Measurements from ENCODE around the gene HS1BP3. TPM values are rescaled to one million over a fixed set of nuclear protein-coding genes. Genes with fewer than 3 reads are reported as not detected.

The HS1BP3 gene
- total and polyA plus RNA-seq, 2 of the 13 experiments (the other 11 are each of a cell fraction or from before 2014, with no cell fraction given) = 15.2 to 22.0 TPM

DNA sequence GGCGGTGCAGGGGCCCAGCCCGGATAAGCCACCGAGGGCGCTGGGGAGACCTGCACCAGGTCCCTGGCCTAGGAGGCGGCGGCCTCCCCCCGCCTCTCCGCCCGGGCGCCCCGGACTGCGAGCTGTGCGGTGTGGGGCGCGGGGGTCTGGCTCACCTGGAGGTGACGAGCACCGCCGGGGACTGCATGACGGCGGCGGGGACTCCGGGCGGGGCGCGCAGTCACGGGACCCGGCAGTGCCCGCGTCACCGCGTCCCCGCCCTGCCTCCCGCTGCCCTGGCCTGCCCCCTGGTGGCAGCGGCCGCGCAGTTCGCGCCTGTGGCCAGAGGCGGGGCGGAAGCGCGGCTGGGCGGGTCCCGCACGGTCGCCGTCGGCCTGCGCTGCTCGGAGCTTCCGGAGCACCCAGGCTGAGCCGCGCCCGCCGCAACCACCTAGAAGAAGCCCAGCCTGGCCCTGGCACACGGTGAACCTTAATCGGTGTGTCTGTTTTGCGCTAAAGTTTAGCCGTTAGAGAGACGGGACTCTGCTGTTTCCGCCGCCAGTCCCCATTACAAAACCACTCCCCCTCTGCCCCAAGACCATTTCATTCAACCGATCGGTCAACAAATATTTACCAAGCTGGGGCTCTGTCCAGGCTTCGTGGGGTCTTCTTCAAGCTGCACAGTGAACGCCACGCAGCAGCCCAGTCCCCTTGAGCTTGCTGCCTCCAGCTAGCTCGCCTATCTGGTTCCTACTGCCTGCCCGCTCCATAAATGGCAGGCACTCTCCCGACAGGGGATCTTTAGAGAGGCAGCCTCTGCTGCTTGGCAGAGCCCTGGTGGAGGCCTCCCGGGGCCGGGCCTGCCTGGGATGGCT lies at the start of gene HS1BP3 (continued):
- TF ChIP-seq, protein P1, sequence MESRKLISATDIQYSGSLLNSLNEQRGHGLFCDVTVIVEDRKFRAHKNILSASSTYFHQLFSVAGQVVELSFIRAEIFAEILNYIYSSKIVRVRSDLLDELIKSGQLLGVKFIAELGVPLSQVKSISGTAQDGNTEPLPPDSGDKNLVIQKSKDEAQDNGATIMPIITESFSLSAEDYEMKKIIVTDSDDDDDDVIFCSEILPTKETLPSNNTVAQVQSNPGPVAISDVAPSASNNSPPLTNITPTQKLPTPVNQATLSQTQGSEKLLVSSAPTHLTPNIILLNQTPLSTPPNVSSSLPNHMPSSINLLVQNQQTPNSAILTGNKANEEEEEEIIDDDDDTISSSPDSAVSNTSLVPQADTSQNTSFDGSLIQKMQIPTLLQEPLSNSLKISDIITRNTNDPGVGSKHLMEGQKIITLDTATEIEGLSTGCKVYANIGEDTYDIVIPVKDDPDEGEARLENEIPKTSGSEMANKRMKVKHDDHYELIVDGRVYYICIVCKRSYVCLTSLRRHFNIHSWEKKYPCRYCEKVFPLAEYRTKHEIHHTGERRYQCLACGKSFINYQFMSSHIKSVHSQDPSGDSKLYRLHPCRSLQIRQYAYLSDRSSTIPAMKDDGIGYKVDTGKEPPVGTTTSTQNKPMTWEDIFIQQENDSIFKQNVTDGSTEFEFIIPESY (CRISPR knock-in tag; IDR thresholded peaks at IDR 0.05) = peak; percentile 19; the same call in 1 of the 2 replicates
- TF ChIP-seq PHF20 (CRISPR knock-in tag; IDR thresholded peaks at IDR 0.05) = peak; percentile 78
- peak; percentile 73; the same call in 1 of the 2 replicates for TF ChIP-seq NFKBIZ (CRISPR knock-in tag; IDR thresholded peaks at IDR 0.05)
- TF ChIP-seq, protein P2, sequence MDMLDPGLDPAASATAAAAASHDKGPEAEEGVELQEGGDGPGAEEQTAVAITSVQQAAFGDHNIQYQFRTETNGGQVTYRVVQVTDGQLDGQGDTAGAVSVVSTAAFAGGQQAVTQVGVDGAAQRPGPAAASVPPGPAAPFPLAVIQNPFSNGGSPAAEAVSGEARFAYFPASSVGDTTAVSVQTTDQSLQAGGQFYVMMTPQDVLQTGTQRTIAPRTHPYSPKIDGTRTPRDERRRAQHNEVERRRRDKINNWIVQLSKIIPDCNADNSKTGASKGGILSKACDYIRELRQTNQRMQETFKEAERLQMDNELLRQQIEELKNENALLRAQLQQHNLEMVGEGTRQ (IDR thresholded peaks at IDR 0.05; ENCODE audit: low read depth, low read length) = peak; percentile 52; the same call in 1 of the 2 replicates
- TF ChIP-seq, protein P2 (CRISPR knock-in tag; IDR thresholded peaks at IDR 0.05; ENCODE audit: borderline replicate concordance) = no peak; the same call in 1 of the 2 replicates
- TF ChIP-seq POLR2AphosphoS2 (IDR thresholded peaks at IDR 0.05; ENCODE audit: low read depth, low read length) = no peak
- TF ChIP-seq, protein P3, sequence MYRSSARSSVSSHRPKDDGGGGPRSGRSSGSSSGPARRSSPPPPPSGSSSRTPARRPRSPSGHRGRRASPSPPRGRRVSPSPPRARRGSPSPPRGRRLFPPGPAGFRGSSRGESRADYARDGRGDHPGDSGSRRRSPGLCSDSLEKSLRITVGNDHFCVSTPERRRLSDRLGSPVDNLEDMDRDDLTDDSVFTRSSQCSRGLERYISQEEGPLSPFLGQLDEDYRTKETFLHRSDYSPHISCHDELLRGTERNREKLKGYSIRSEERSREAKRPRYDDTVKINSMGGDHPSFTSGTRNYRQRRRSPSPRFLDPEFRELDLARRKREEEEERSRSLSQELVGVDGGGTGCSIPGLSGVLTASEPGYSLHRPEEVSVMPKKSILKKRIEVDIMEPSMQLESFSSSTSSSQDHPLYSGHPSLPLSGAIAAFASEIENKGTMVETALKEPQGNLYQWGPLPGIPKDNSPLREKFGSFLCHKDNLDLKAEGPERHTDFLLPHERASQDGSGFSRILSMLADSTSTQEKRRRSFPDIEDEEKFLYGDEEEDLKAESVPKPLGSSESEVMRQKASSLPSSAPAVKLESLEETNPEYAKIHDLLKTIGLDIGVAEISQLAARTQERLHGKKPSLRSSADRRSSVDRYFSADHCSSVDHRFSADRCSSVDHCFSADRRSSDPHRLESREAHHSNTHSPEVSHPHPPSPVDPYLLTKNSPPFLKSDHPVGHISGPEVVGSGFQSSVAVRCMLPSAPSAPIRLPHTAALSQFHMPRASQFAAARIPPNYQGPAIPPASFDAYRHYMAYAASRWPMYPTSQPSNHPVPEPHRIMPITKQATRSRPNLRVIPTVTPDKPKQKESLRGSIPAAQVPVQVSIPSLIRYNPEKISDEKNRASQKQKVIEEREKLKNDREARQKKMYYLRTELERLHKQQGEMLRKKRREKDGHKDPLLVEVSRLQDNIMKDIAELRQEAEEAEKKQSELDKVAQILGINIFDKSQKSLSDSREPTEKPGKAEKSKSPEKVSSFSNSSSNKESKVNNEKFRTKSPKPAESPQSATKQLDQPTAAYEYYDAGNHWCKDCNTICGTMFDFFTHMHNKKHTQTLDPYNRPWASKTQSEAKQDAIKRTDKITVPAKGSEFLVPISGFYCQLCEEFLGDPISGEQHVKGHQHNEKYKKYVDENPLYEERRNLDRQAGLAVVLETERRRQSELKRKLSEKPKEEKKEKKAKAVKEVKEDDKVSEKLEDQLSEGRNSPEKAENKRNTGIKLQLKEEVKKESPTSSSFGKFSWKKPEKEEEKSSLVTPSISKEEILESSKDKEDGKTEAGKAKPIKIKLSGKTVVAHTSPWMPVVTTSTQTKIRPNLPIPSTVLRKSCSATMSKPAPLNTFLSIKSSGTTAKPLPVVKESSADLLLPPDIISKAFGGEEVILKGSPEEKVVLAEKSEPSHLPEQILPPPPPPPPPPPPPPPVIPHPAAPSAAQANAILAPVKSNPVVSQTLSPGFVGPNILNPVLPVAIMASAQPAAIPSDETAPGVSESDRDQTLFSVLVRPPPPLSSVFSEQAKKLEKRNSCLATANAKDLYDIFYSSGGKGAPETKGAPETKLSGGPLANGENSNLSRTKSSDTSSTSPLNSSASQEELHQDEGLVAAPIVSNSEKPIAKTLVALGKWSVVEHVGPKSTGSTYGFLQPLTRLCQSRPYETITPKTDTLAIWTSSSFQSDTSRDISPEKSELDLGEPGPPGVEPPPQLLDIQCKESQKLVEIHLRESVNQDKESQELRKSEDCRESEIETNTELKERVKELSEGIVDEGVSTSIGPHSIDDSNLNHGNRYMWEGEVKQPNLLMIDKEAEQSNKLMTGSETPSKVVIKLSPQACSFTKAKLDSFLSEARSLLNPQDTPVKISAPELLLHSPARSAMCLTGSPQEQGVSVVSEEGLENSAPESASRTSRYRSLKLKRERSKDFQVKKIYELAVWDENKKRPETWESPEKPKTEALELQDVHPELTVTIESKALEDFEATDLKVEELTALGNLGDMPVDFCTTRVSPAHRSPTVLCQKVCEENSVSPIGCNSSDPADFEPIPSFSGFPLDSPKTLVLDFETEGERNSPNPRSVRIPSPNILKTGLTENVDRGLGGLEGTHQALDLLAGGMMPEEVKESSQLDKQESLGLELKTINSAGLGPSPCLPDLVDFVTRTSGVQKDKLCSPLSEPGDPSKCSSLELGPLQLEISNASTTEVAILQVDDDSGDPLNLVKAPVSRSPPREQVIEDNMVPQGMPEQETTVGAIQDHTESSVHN (CRISPR knock-in tag; IDR thresholded peaks at IDR 0.05) = no peak
- peak; percentile 71; the same call in 1 of the 2 replicates for TF ChIP-seq ZNF557 (CRISPR knock-in tag; IDR thresholded peaks at IDR 0.05)
- no peak for TF ChIP-seq RAD51 (IDR thresholded peaks at IDR 0.05; ENCODE audit: borderline replicate concordance)
- TF ChIP-seq SMARCC2 (IDR thresholded peaks at IDR 0.05) = no peak
- TF ChIP-seq SNRNP70 (IDR thresholded peaks at IDR 0.05; ENCODE audit: low read depth, low read length) = no peak
- no peak; the same call in 1 of the 2 replicates for TF ChIP-seq GATAD1 (CRISPR knock-in tag; IDR thresholded peaks at IDR 0.05)
- no peak for TF ChIP-seq ZNF709 (CRISPR knock-in tag; IDR thresholded peaks at IDR 0.05)
- TF ChIP-seq ZNF335 (CRISPR knock-in tag; IDR thresholded peaks at IDR 0.05) = peak; percentile 75; the same call in 1 of the 2 replicates
- no peak for TF ChIP-seq ZNF468 (CRISPR knock-in tag; IDR thresholded peaks at IDR 0.05)
- TF ChIP-seq YY1 (IDR thresholded peaks at IDR 0.05; ENCODE audit: insufficient read depth, insufficient replicate concordance, low read depth, low read length) = peak; percentile 82

Measured in HepG2 (cell line).